Measurements from ENCODE around the gene AOPEP.

- TF ChIP-seq POLR2A (IDR thresholded peaks at IDR 0.05), result no peak
- TF ChIP-seq, protein P1, sequence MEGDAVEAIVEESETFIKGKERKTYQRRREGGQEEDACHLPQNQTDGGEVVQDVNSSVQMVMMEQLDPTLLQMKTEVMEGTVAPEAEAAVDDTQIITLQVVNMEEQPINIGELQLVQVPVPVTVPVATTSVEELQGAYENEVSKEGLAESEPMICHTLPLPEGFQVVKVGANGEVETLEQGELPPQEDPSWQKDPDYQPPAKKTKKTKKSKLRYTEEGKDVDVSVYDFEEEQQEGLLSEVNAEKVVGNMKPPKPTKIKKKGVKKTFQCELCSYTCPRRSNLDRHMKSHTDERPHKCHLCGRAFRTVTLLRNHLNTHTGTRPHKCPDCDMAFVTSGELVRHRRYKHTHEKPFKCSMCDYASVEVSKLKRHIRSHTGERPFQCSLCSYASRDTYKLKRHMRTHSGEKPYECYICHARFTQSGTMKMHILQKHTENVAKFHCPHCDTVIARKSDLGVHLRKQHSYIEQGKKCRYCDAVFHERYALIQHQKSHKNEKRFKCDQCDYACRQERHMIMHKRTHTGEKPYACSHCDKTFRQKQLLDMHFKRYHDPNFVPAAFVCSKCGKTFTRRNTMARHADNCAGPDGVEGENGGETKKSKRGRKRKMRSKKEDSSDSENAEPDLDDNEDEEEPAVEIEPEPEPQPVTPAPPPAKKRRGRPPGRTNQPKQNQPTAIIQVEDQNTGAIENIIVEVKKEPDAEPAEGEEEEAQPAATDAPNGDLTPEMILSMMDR (IDR thresholded peaks at IDR 0.05 in 4 of 5, conservative IDR thresholded peaks at IDR 0.05 in 1 of 5), result no peak
Measured at GRCh38 chr9:94900222-94901018, 173.9 kb downstream of the AOPEP start.
